A673 (cell line): ENCODE results near the gene SLC5A1. TPM values are rescaled to one million over a fixed set of nuclear protein-coding genes. Genes with fewer than 3 reads are reported as not detected.
A peak's percentile ranks its signal among the peaks of the same experiment; 100 is the strongest.

Experiments used
- BruUV-seq: library from RNA; stranded (reverse); fragments of 400-500 nt; replicated peaks from 2 replicates; lab custom pipeline; 2021; lab: Mats Ljungman, UMichigan
- CTCF ChIA-PET: fragments of 300-600 bp; sonication (Branson Sonifier 250); formaldehyde crosslinking; loops from one replicate; lab custom pipeline; 2022; ENCODE audit warnings: antibody characterized with exemption; lab: Charles Lee
- POLR2A ChIA-PET: fragments of 300-600 bp; sonication (Branson Sonifier 250); formaldehyde crosslinking; loops from one replicate; lab custom pipeline; 2022; ENCODE audit warnings: antibody characterized with exemption; ENCODE audit not compliant: low non-redundant PET; lab: Charles Lee
- DNase-seq: peaks from one replicate; pipeline ENCODE4 v3.0.0-alpha.2; 2015; ENCODE audit warnings: low spot score
- H3K27ac ChIP-seq: fragments of 200-600 bp; sonication (generic); 2 replicates; pipeline ENCODE4 v1.5.1; 2016; ENCODE audit warnings: mixed run types, low read depth, mild to moderate bottlenecking, mixed read lengths, antibody characterized with exemption, low read length; ENCODE audit not compliant: poor library complexity, severe bottlenecking
- H3K27me3 ChIP-seq: fragments of 200-600 bp; sonication (generic); replicated peaks from 2 replicates; pipeline ENCODE4 v1.6.1; 2017; ENCODE audit warnings: mixed run types, low read depth, mild to moderate bottlenecking, mixed read lengths, antibody characterized with exemption, low read length; ENCODE audit not compliant: insufficient read depth, poor library complexity
- H3K36me3 ChIP-seq: fragments of 200-600 bp; sonication (generic); 2 replicates; pipeline ENCODE4 v1.6.1; 2016; ENCODE audit warnings: mixed run types, mild to moderate bottlenecking, mixed read lengths, antibody characterized with exemption, low read length; ENCODE audit not compliant: insufficient read depth, poor library complexity, severe bottlenecking
- H3K4me1 ChIP-seq: fragments of 200-600 bp; sonication (generic); 2 replicates; pipeline ENCODE4 v1.6.1; 2017; ENCODE audit warnings: mixed run types, mild to moderate bottlenecking, mixed read lengths, antibody characterized with exemption, low read length; ENCODE audit not compliant: insufficient read depth, poor library complexity, severe bottlenecking
- H3K4me3 ChIP-seq: fragments of 200-600 bp; sonication (generic); 2 replicates; pipeline ENCODE4 v1.5.1; 2016; ENCODE audit warnings: low read depth, mixed run types, mild to moderate bottlenecking, mixed read lengths, low read length; ENCODE audit not compliant: poor library complexity, severe bottlenecking
- H3K9me3 ChIP-seq: fragments of 200-600 bp; sonication (generic); 2 replicates; pipeline ENCODE4 v1.6.1; 2016; ENCODE audit warnings: mixed run types, low read depth, mild to moderate bottlenecking, mixed read lengths, antibody characterized with exemption, low read length; ENCODE audit not compliant: poor library complexity, severe bottlenecking
- CTCF ChIP-seq: fragments of 300-800, 200-600 bp; sonication (generic); conservative IDR thresholded peaks from 2 replicates; pipeline ENCODE4 v1.5.1; 2017; ENCODE audit warnings: low read depth, mild to moderate bottlenecking, antibody characterized with exemption, low read length, moderate library complexity, mixed read lengths
- EZH2 ChIP-seq: fragments of 200-600 bp; sonication (generic); IDR thresholded peaks from 2 replicates; pipeline ENCODE4 v1.6.1; 2017; ENCODE audit warnings: borderline replicate concordance, low read depth, mild to moderate bottlenecking, mixed read lengths, antibody characterized with exemption, low read length; ENCODE audit not compliant: poor library complexity, severe bottlenecking
- intact Hi-C: fragments of 100-400 bp; cut with micrococcal nuclease; formaldehyde crosslinking; loops from one replicate; pipeline ENCODE4 v1.10.0; 2022; ENCODE audit not compliant: unreplicated experiment
- total RNA-seq: library from RNA; stranded (reverse); gene quantifications from 2 replicates; pipeline ENCODE4 v1.2.3, GENCODE V29; 2021

Gene SLC5A1
- total RNA-seq, 1 experiment from 2014 or later = not detected

- POLR2A ChIA-PET = no interaction called here
- DNase-seq = no peak
- Histone ChIP-seq H3K27me3 (peaks cover 21% of the 10 kb centered on the region), H3K36me3 (no peaks in the 10 kb centered on the region), H3K4me1 (peaks cover 5% of the 10 kb centered on the region), H3K27ac (no peak overlapping the region), H3K4me3 (no peak overlapping the region), H3K9me3 (no peaks in the 10 kb centered on the region)
- TF ChIP-seq EZH2 (no peak), CTCF (no peak)
- CTCF ChIA-PET = no interaction called here
- intact Hi-C loops = loop anchor here (10.0 kb wide), 1 partner anchor 412 kb away; the partner anchor contains the start of gene PISD
- BruUV-seq = no TSS peak
Measured at GRCh38 chr22:32077151-32077550, 34.1 kb downstream of the SLC5A1 start.

- H3K27me3 ChIP-seq = peaks cover 11% of the 10 kb centered on the region
- ChIA-PET CTCF (no interaction called here), POLR2A (interaction anchor here (0.5 kb wide), 1 partner anchor 957 kb away, joined by 20 read pairs; no protein-coding TSS in a partner anchor)
- TF ChIP-seq EZH2 = no peak
- no peak for TF ChIP-seq CTCF
- intact Hi-C loops = loop anchor here (10.0 kb wide), 1 partner anchor 415 kb away; the partner anchor contains the start of gene PISD
- DNase-seq = peak; percentile 72
- H3K27ac ChIP-seq = no peak overlapping the region
- H3K36me3 ChIP-seq = no peaks in the 10 kb centered on the region
- no TSS peak for BruUV-seq
- no peak overlapping the region for H3K4me3 ChIP-seq
- H3K9me3 ChIP-seq = no peaks in the 10 kb centered on the region
- H3K4me1 ChIP-seq = peaks cover 5% of the 10 kb centered on the region
Measured at GRCh38 chr22:32079130-32080089, 36.3 kb downstream of the SLC5A1 start.

GRCh38 chr22:32080904-32081303 is 37.8 kb downstream of the SLC5A1 start:
- POLR2A ChIA-PET = no interaction called here
- H3K4me3 ChIP-seq = no peak overlapping the region
- no peaks in the 10 kb centered on the region for H3K9me3 ChIP-seq
- DNase-seq = peak; percentile 69
- no peak overlapping the region for H3K27ac ChIP-seq
- no TSS peak for BruUV-seq
- peaks cover 5% of the 10 kb centered on the region for H3K4me1 ChIP-seq
- H3K27me3 ChIP-seq = no peaks in the 10 kb centered on the region
- CTCF ChIA-PET = no interaction called here
- intact Hi-C loops = loop anchor here (1.0 kb wide), 1 partner anchor 104 kb away; no protein-coding TSS in a partner anchor
- TF ChIP-seq EZH2 (no peak), CTCF (peak; percentile 69)
- H3K36me3 ChIP-seq = no peaks in the 10 kb centered on the region
